H1 (cell line): ENCODE data around the gene TSHZ2.

Experiments used
- BCL11A ChIP-seq, 2 experiments: IDR thresholded peaks; one replicate each; pipeline ENCODE4 v1.6.1; 2011; ENCODE audit warnings: low read depth in 2 of 2, low read length in 2 of 2, mild to moderate bottlenecking in 2 of 2
- BRCA1 ChIP-seq: IDR thresholded peaks from 2 replicates; pipeline ENCODE4 v1.6.1; 2012; ENCODE audit warnings: low read depth, low read length, improper control_type of control experiment
- CBX8 ChIP-seq: fragments of 300-800, 300-1000 bp; sonication (generic); IDR thresholded peaks from 2 replicates; pipeline ENCODE4 v1.7.1; 2016; ENCODE audit warnings: low read depth, low read length, borderline replicate concordance
- CEBPB ChIP-seq: IDR thresholded peaks from 2 replicates; pipeline ENCODE4 v1.6.1; 2012; ENCODE audit warnings: low read depth, low read length
- CREB1 ChIP-seq: IDR thresholded peaks from 2 replicates; pipeline ENCODE4 v1.6.1; 2012; ENCODE audit warnings: inconsistent platforms
- EZH2 ChIP-seq: fragments of 200-600 bp; sonication (generic); IDR thresholded peaks from 2 replicates; pipeline ENCODE4 v1.7.1; 2012; ENCODE audit warnings: low read depth, mild to moderate bottlenecking, moderate library complexity, low read length, inconsistent platforms; ENCODE audit not compliant: severe bottlenecking
- POLR2A ChIP-seq, 2 experiments: IDR thresholded peaks; 1 replicate in 1 of 2; 2 replicates in 1 of 2; pipeline ENCODE4 v1.6.1; 2011; ENCODE audit warnings: low read depth in 2 of 2, low read length in 2 of 2, mild to moderate bottlenecking in 2 of 2; ENCODE audit errors: control extremely low read depth in 1 of 2
- POLR2AphosphoS5 ChIP-seq: IDR thresholded peaks from 2 replicates; pipeline ENCODE4 v1.6.1; 2011; ENCODE audit warnings: low read depth, low read length
- YY1 ChIP-seq: IDR thresholded peaks from 2 replicates; pipeline ENCODE4 v1.6.1; 2011; ENCODE audit warnings: low read depth, mild to moderate bottlenecking, low read length
- TF ChIP-seq, protein P1 (sequence below), 3 experiments: IDR thresholded peaks; 1 replicate in 2 of 3; 2 replicates in 1 of 3; pipeline versions ENCODE4 v1.5.1 to v1.6.1; 2011; ENCODE audit warnings: low read length in 3 of 3, mild to moderate bottlenecking in 3 of 3, inconsistent platforms in 2 of 3, low read depth in 1 of 3, moderate library complexity in 1 of 3; ENCODE audit not compliant: insufficient read depth in 1 of 3; ENCODE audit errors: control extremely low read depth in 1 of 3
- TF ChIP-seq, protein P2 (sequence below): IDR thresholded peaks from 2 replicates; pipeline ENCODE4 v1.6.1; 2011; ENCODE audit warnings: low read depth, mild to moderate bottlenecking, low read length; ENCODE audit not compliant: insufficient read depth

GRCh38 chr20:53142225-53143127 lies 170.3 kb downstream of the TSHZ2 start:
- no peak for TF ChIP-seq CBX8
- TF ChIP-seq, protein P1, sequence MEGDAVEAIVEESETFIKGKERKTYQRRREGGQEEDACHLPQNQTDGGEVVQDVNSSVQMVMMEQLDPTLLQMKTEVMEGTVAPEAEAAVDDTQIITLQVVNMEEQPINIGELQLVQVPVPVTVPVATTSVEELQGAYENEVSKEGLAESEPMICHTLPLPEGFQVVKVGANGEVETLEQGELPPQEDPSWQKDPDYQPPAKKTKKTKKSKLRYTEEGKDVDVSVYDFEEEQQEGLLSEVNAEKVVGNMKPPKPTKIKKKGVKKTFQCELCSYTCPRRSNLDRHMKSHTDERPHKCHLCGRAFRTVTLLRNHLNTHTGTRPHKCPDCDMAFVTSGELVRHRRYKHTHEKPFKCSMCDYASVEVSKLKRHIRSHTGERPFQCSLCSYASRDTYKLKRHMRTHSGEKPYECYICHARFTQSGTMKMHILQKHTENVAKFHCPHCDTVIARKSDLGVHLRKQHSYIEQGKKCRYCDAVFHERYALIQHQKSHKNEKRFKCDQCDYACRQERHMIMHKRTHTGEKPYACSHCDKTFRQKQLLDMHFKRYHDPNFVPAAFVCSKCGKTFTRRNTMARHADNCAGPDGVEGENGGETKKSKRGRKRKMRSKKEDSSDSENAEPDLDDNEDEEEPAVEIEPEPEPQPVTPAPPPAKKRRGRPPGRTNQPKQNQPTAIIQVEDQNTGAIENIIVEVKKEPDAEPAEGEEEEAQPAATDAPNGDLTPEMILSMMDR (IDR thresholded peaks at IDR 0.05; ENCODE audit: control extremely low read depth in 1 of 3, insufficient read depth in 1 of 3, low read depth in 1 of 3, low read length in 3 of 3) = no peak
- TF ChIP-seq BCL11A (IDR thresholded peaks at IDR 0.05; ENCODE audit: low read depth in 2 of 2, low read length in 2 of 2) = no peak
- no peak for TF ChIP-seq CEBPB
- TF ChIP-seq CREB1 = no peak
- no peak for TF ChIP-seq POLR2A (IDR thresholded peaks at IDR 0.05; ENCODE audit: control extremely low read depth in 1 of 2, low read depth in 2 of 2, low read length in 2 of 2)
- TF ChIP-seq POLR2AphosphoS5 = no peak
- TF ChIP-seq YY1 = no peak
- no peak for TF ChIP-seq BRCA1
- TF ChIP-seq, protein P2, sequence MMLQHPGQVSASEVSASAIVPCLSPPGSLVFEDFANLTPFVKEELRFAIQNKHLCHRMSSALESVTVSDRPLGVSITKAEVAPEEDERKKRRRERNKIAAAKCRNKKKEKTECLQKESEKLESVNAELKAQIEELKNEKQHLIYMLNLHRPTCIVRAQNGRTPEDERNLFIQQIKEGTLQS = no peak
- TF ChIP-seq EZH2 = no peak
